Endothelial cell of umbilical vein (primary cell): ENCODE measurements around the gene SLC16A8. TPM values are rescaled to one million over a fixed set of nuclear protein-coding genes. Genes with fewer than 3 reads are reported as not detected.

Source experiments
- BruUV-seq: library from RNA; stranded (reverse); fragments of 400-500 nt; replicated peaks from 2 replicates; lab custom pipeline; 2021; lab: Mats Ljungman, UMichigan
- CTCF ChIA-PET: fragments of 300-600, 350-600 bp; sonication (Branson Sonifier 250); formaldehyde crosslinking; loops from one replicate; lab custom pipeline; 2021; ENCODE audit warnings: antibody characterized with exemption, inconsistent platforms; lab: Charles Lee
- POLR2A ChIA-PET: fragments of 300-600, 350-600 bp; sonication (Branson Sonifier 250); formaldehyde crosslinking; loops from one replicate; lab custom pipeline; 2021; ENCODE audit warnings: antibody characterized with exemption, inconsistent platforms; lab: Charles Lee
- DNase-seq: peaks from one replicate; pipeline ENCODE4 v3.0.0-alpha.2; 2011; ENCODE audit warnings: low read depth, low spot score
- FAIRE-seq: peaks from 2 replicates; lab custom pipeline; 2011; peaks lifted over from hg19 to GRCh38; lab: Jason Lieb, UNC
- H2AFZ ChIP-seq: 2 replicates; pipeline ENCODE4 v1.6.0; 2012; ENCODE audit warnings: low read depth, low read length, control low read depth, inconsistent platforms
- H3K27ac ChIP-seq: 2 replicates; pipeline ENCODE4 v1.5.1; 2011; ENCODE audit warnings: low read depth, mild to moderate bottlenecking, control low read depth, low read length, moderate library complexity; ENCODE audit not compliant: insufficient read depth
- H3K27me3 ChIP-seq, 2 experiments: 2 replicates each; pipeline versions ENCODE4 v1.6.0 to v1.6.1; 2011; ENCODE audit warnings: low read length in 2 of 2, mixed read lengths in 1 of 2; ENCODE audit not compliant: control insufficient read depth in 2 of 2, insufficient read depth in 2 of 2
- H3K36me3 ChIP-seq, 2 experiments: 2 replicates in 1 of 2; 3 replicates in 1 of 2; pipeline ENCODE4 v1.5.1; 2011; ENCODE audit warnings: low read length in 2 of 2, mild to moderate bottlenecking in 1 of 2, moderate library complexity in 1 of 2; ENCODE audit not compliant: control insufficient read depth in 2 of 2, insufficient read depth in 2 of 2; ENCODE audit errors: extremely low read depth in 1 of 2
- H3K4me1 ChIP-seq: 3 replicates; pipeline ENCODE4 v1.5.1; 2011; ENCODE audit warnings: mild to moderate bottlenecking, low read length; ENCODE audit not compliant: control insufficient read depth, insufficient read depth; ENCODE audit errors: extremely low read depth
- H3K4me2 ChIP-seq: 2 replicates; pipeline ENCODE4 v1.6.1; 2011; ENCODE audit warnings: low read length, control low read depth, mixed read lengths; ENCODE audit not compliant: insufficient read depth
- H3K4me3 ChIP-seq, 3 experiments: fragments of 200-600 bp in 1 of 3; sonication (generic), shearing (Covaris generic) in 1 of 3; replicated peaks in 1 of 3; 2 replicates each; pipeline ENCODE4 v1.5.1; 2011 to 2016; ENCODE audit warnings: control low read depth in 3 of 3, low read length in 3 of 3, mild to moderate bottlenecking in 2 of 3, inconsistent platforms in 1 of 3, low read depth in 1 of 3, moderate library complexity in 1 of 3; ENCODE audit not compliant: insufficient read depth in 1 of 3
- H3K79me2 ChIP-seq: 2 replicates; pipeline ENCODE4 v1.6.0; 2012; ENCODE audit warnings: low read length, inconsistent platforms; ENCODE audit not compliant: control insufficient read depth, insufficient read depth
- H3K9ac ChIP-seq: replicated peaks from 2 replicates; pipeline ENCODE3; 2011; ENCODE audit warnings: low read length, control low read depth; ENCODE audit not compliant: insufficient read depth; ENCODE audit errors: extremely low read depth
- H3K9me1 ChIP-seq: replicated peaks from 3 replicates; pipeline ENCODE4 v1.6.0; 2011; ENCODE audit warnings: mild to moderate bottlenecking, low read length; ENCODE audit not compliant: control insufficient read depth, insufficient read depth; ENCODE audit errors: extremely low read depth
- H3K9me3 ChIP-seq: replicated peaks from 2 replicates; pipeline ENCODE4 v1.5.1; 2012; ENCODE audit warnings: low read length, inconsistent platforms; ENCODE audit not compliant: control insufficient read depth, insufficient read depth
- H4K20me1 ChIP-seq: replicated peaks from 2 replicates; pipeline ENCODE3; 2011; ENCODE audit warnings: mild to moderate bottlenecking, low read length; ENCODE audit not compliant: control insufficient read depth, insufficient read depth; ENCODE audit errors: extremely low read depth
- CTCF ChIP-seq, 2 donors: IDR thresholded peaks; 1 replicate in 1 of 2; 2 replicates in 1 of 2; pipeline ENCODE4 v1.5.1; 2011; ENCODE audit warnings: low read length in 2 of 2, mild to moderate bottlenecking in 2 of 2, moderate library complexity in 2 of 2, control low read depth in 1 of 2, inconsistent platforms in 1 of 2, low read depth in 1 of 2; ENCODE audit not compliant: insufficient read depth in 1 of 2; ENCODE audit errors: extremely low read depth in 1 of 2
- EZH2 ChIP-seq: IDR thresholded peaks from 2 replicates; pipeline ENCODE4 v1.6.1; 2012; ENCODE audit warnings: borderline replicate concordance, low read depth, mild to moderate bottlenecking, moderate library complexity, low read length, inconsistent platforms; ENCODE audit not compliant: severe bottlenecking
- FOS ChIP-seq: IDR thresholded peaks from 2 replicates; pipeline ENCODE4 v1.6.1; 2011; ENCODE audit warnings: mild to moderate bottlenecking, low read length, moderate library complexity, borderline replicate concordance; ENCODE audit not compliant: insufficient read depth
- GATA2 ChIP-seq: IDR thresholded peaks from 2 replicates; pipeline ENCODE4 v1.7.0; 2011; ENCODE audit warnings: low read depth, mild to moderate bottlenecking, moderate library complexity, mixed read lengths, low read length; ENCODE audit not compliant: insufficient read length, insufficient read depth
- JUN ChIP-seq: IDR thresholded peaks from 2 replicates; pipeline ENCODE4 v1.6.1; 2011; ENCODE audit warnings: borderline replicate concordance, low read depth; ENCODE audit not compliant: insufficient read length, insufficient read depth
- MAX ChIP-seq: IDR thresholded peaks from 2 replicates; pipeline ENCODE4 v1.6.1; 2011; ENCODE audit not compliant: insufficient read depth, insufficient read length
- MYC ChIP-seq: IDR thresholded peaks from one replicate; pipeline ENCODE4 v1.6.1; 2011; ENCODE audit warnings: mild to moderate bottlenecking, low read depth, low read length
- POLR2A ChIP-seq: IDR thresholded peaks from 2 replicates; pipeline ENCODE4 v1.6.1; 2012; ENCODE audit warnings: low read depth, mild to moderate bottlenecking, control low read depth, low read length
- POLR2AphosphoS5 ChIP-seq: IDR thresholded peaks from 2 replicates; pipeline ENCODE4 v1.6.1; 2012; ENCODE audit warnings: low read depth, mild to moderate bottlenecking, control low read depth, low read length, moderate library complexity; ENCODE audit not compliant: insufficient read depth
- dilution Hi-C: fragments of 300-500 bp; cut with MboI; formaldehyde crosslinking; loops from one replicate; pipeline ENCODE4 v1.15.0; 2019; ENCODE audit warnings: low sequenced_read_pairs; ENCODE audit not compliant: extremely low pct_ligation_motif_present
- intact Hi-C: fragments of 100-400 bp; cut with micrococcal nuclease; formaldehyde crosslinking; loops from one replicate; pipeline ENCODE4 v1.10.0; 2022
- polyA plus RNA-seq, 4 experiments: library from polyadenylated mRNA; depleted of rRNA in 3 of 4; stranded (reverse) in 3 of 4; unstranded in 1 of 4; fragments of >200 nt; gene quantifications; 2 replicates each; pipeline versions ENCODE4 v1.2.1 to v1.2.3, GENCODE V29; 2011 to 2012; ENCODE audit warnings: missing spikeins in 1 of 4
- total RNA-seq: library from RNA; stranded (reverse); gene quantifications from 2 replicates; pipeline ENCODE4 v1.2.3, GENCODE V29; 2021

Gene SLC16A8
- total and polyA plus RNA-seq, 2 donors (not counting 3 experiments of a cell fraction or from before 2014, with no cell fraction given): 0.14 TPM; not detected in 1

GRCh38 chr22:38098410-38099249 is 14.6 kb upstream of the SLC16A8 start:
- DNase-seq (peak; percentile 60), FAIRE-seq (peak; percentile 73)
- Histone ChIP-seq H3K27me3 (no peaks in the 10 kb centered on the region), H3K9me1 (no peaks in the 10 kb centered on the region), H3K9me3 (no peaks in the 10 kb centered on the region), H3K79me2 (no peaks in the 10 kb centered on the region), H2AFZ (peak overlapping the region; percentile 6), H4K20me1 (no peaks in the 10 kb centered on the region), H3K4me2 (no peak overlapping the region), H3K27ac (no peak overlapping the region), H3K4me1 (peaks cover 10% of the 10 kb centered on the region), H3K9ac (no peak overlapping the region), H3K4me3 (no peak overlapping the region), H3K36me3 (no peaks in the 10 kb centered on the region)
- ChIA-PET POLR2A (no interaction called here), CTCF (interaction anchor here (0.9 to 4.0 kb wide), 17 partner anchors 8 to 469 kb away, joined by 3 to 25 read pairs (median 6); partner anchors contain the start of genes BAIAP2L2, MAFF and PLA2G6)
- dilution Hi-C loops: no loop called here
- BruUV-seq: no TSS peak
- intact Hi-C loops: no loop called here
- TF ChIP-seq POLR2AphosphoS5: no peak
- peak; percentile 69 for TF ChIP-seq JUN
- TF ChIP-seq CTCF (IDR thresholded peaks at IDR 0.05; ENCODE audit: extremely low read depth in 1 of 2, insufficient read depth in 1 of 2, low read depth in 1 of 2, low read length in 2 of 2): no peak
- no peak for TF ChIP-seq EZH2
- TF ChIP-seq GATA2: peak; percentile 20
- TF ChIP-seq POLR2A: no peak
- no peak for TF ChIP-seq MAX
- TF ChIP-seq MYC: no peak
- no peak for TF ChIP-seq FOS
